ENCODE measurements around the gene TEX44.

GRCh38 chr2:231565887-231566594 is 26.6 kb upstream of the TEX44 start:
- no peak for TF ChIP-seq POLR2A (IDR thresholded peaks at IDR 0.05)
- no peak for TF ChIP-seq CTCF (IDR thresholded peaks at IDR 0.05)
